Urinary bladder (tissue), 4 donors: ENCODE measurements around the gene SMIM32. TPM values are rescaled to one million over a fixed set of nuclear protein-coding genes. Genes with fewer than 3 reads are reported as not detected.

Experiments used
- DNase-seq: peaks from one replicate; pipeline ENCODE4 v3.0.0-alpha.2; 2015; ENCODE audit errors: extremely low spot score
- H3K27ac ChIP-seq: one replicate; pipeline ENCODE4 v1.5.1; 2013; ENCODE audit warnings: low read depth, mild to moderate bottlenecking, moderate library complexity
- H3K36me3 ChIP-seq: one replicate; pipeline ENCODE4 v1.6.1; 2013; ENCODE audit warnings: mild to moderate bottlenecking, moderate library complexity; ENCODE audit not compliant: insufficient read depth
- H3K4me1 ChIP-seq: one replicate; pipeline ENCODE4 v1.6.1; 2013; ENCODE audit warnings: mild to moderate bottlenecking, moderate library complexity; ENCODE audit not compliant: insufficient read depth
- H3K4me3 ChIP-seq: one replicate; pipeline ENCODE4 v1.5.1; 2013; ENCODE audit warnings: low read depth, low read length
- WGBS: extraction: QIAGEN DNeasy Blood & Tissue Kit; methylation state at CpG from one replicate; pipeline ENCODE4 v1.1.7; 2013; 5-methylcytosine and 5-hydroxymethylcytosine counted together
- polyA plus RNA-seq: library from polyadenylated mRNA; stranded (reverse); fragments of 200-250 nt; gene quantifications from one replicate; pipeline ENCODE4 v1.2.3, GENCODE V29; 2013
- total RNA-seq: library from RNA; depleted of rRNA; stranded (reverse); fragments of >200 nt; gene quantifications from one replicate; pipeline ENCODE4 v1.2.3, GENCODE V29; 2014
- donor health status: healthy with polysubstance abuse.
- donor health status: healthy.

The SMIM32 gene
- total and polyA plus RNA-seq, 2 donors = 0.09 TPM; not detected in 1

DNA sequence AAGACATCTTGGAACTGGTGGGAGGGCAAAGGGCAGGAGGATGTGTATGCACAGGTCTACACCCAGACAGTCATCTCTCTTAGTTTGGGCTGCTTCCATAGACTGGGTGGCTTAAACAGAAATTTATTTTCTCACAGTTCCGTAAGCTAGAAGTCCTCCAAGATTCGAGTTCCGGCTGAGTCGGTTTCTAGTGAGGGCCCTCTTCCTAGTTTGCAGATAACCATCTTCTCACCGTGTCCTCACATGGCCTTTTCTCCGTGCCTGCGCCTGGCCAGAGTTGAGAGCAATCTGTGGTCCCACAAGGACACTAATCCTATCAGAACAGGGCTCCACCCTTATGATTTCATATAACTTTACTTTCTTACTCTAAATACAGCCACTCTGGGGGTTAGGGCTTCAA lies 4.1 kb downstream of the SMIM32 start:
- H3K4me1 ChIP-seq = peaks cover 1% of the 10 kb centered on the region
- no peak for DNase-seq
- H3K4me3 ChIP-seq = no peak overlapping the region
- no peak overlapping the region for H3K27ac ChIP-seq
- 95% methylated on average over 7 of the region's 7 CpGs for WGBS
- no peaks in the 10 kb centered on the region for H3K36me3 ChIP-seq

DNA sequence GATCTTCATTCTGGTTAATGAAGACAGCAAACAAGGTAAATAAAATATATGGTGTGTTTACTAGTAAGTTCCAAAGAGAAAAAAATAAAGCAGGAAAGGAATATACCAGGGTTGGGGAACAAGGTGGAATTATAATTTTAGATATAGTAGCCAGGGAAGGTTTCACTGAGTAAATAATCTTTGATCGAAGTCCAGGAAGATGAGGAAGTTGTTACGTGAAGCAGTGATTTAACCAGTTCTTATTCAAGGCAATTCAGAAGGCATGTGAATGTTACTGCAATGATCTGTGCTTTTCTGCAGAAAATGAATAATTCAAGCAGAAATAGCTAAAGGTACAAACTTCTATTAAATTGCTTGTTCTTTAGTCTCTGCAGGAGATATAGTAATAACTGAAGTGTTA lies 6.2 kb downstream of the SMIM32 start:
- WGBS = 85% methylated on average over 2 of the region's 2 CpGs
- Histone ChIP-seq H3K4me1 (peaks cover 1% of the 10 kb centered on the region), H3K4me3 (no peak overlapping the region), H3K27ac (no peak overlapping the region), H3K36me3 (no peaks in the 10 kb centered on the region)
- DNase-seq = no peak

DNA sequence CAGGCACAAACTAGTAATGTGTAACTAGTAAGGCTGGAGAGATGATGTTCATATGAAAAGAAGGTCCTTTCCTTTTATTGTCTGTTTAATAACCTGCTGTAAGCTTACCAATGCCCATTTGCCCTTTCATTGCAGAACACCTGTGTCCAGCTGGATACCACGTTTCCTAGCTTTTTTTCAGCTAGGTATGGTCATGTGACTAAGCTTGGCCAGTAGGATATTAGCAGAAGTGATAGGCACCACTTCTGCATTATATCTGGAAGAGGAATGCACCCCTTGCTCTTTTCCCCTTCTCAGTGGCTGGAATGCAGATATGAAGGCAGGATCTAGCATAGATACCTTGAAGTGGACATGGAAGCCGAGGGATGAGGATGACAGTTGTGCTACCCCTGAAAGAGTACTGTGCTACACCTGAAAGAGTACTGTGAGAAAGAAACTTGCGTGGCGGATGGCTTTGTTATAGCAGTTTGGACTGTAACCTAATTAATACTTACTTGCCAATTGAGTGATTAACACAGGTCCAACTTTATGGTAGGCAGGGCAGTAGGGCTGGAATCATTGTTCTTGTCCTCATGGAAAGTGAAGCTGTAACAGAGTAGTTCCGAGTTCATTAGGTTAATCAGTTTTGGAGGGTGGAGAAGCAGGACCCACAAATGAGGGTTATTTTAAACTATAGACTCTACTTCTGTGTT lies 6.8 kb downstream of the SMIM32 start:
- no peak overlapping the region for H3K27ac ChIP-seq
- 89% methylated on average over 5 of the region's 5 CpGs for WGBS
- no peaks in the 10 kb centered on the region for H3K36me3 ChIP-seq
- no peak for DNase-seq
- H3K4me1 ChIP-seq = peaks cover under 1% of the 10 kb centered on the region
- H3K4me3 ChIP-seq = no peak overlapping the region

DNA sequence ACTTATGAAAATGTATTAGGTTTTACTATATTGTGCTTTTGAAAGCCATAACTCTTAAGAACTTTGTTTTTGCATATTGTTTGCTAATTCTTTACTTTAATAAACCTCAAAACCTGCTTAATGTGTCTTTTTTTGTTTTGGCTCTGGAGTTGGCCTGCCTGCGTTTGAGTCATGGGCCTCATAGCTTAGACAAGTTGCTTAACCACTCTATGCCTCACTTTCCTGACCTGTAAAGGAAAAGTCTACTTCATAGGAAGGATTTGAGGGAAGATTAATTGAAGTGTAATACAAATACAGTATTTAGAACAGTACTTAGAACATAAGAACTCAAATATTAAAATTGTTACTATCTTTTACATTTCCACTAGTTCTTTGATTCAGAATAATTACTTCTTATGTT lies 10.3 kb downstream of the SMIM32 start:
- H3K4me1 ChIP-seq = no peaks in the 10 kb centered on the region
- no peak overlapping the region for H3K4me3 ChIP-seq
- no peak for DNase-seq
- H3K36me3 ChIP-seq = peaks cover 2% of the 10 kb centered on the region
- 72% methylated on average over 1 of the region's 1 CpG for WGBS
- no peak overlapping the region for H3K27ac ChIP-seq

DNA sequence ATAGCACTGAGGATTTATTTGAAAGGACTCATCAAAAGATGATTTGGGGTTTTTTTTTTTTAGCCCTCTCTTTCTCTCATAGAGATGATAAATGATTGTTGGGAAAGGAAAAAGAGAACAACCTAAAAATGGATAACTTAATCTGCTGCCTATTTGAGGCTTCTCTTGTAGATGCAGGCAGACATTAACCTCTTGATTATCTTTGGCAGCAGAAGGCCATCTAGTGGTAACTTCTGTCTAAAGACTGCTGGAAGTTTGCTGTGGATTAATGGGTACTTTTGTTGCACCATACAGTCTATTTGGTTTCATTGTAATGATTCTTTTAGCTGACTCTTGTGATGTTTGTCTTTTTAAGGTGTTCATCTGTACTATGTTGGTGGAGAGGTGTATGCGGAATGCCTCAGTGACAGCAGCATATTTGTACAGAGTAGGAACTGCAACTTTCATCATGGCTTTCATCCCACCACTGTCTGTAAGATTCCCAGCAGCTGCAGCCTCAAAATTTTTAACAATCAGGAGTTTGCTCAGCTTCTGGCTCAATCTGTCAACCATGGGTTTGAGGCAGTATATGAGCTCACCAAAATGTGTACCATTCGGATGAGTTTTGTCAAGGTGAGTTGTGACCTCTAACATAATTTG lies 18.8 kb downstream of the SMIM32 start:
- no peaks in the 10 kb centered on the region for H3K4me1 ChIP-seq
- H3K27ac ChIP-seq = no peak overlapping the region
- no peak overlapping the region for H3K4me3 ChIP-seq
- 89% methylated on average over 2 of the region's 2 CpGs for WGBS
- no peak for DNase-seq
- peaks cover 5% of the 10 kb centered on the region for H3K36me3 ChIP-seq

DNA sequence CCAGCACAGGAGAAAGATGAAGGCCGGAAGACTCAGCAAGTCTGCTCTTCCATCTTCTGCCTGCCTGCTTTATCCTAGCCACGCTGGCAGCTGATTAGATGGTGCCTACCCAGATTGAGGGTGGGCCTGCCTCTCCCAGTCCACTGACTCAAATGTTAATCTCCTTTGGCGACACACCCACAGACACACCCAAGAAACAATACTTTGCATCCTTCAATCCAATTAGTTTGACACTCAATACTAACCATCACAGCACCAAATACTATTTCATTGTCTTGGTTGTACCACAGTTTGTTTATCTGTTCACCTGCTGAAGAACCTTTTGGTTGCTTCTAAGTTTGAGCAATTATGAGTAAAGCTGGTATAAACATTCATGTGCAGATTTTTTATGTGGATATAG lies 23.7 kb downstream of the SMIM32 start:
- no peak overlapping the region for H3K4me3 ChIP-seq
- peaks cover 4% of the 10 kb centered on the region for H3K36me3 ChIP-seq
- no peak for DNase-seq
- no peaks in the 10 kb centered on the region for H3K4me1 ChIP-seq
- no peak overlapping the region for H3K27ac ChIP-seq
- 96% methylated on average over 3 of the region's 3 CpGs for WGBS

DNA sequence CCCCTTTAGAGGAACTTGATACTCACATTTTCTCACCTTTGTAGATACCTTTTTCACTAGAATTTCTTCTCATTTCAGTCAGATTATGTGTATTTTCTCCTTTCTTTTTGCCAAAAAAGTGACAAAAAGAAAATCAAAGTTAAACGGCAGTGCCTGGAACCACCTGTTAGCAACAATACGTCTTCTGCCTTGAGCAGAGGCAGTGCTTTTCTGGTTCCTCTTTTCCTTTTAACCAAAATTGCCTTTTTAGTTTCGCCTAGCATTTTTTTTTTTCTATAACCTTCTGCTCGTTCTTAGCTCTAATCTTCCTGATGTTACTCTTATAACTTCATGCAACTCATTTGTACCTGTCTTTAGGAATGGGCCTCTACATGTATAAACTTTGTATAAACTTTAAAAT lies 26.1 kb downstream of the SMIM32 start:
- no peak for DNase-seq
- no peak overlapping the region for H3K4me3 ChIP-seq
- no peaks in the 10 kb centered on the region for H3K4me1 ChIP-seq
- 80% methylated on average over 4 of the region's 4 CpGs for WGBS
- H3K27ac ChIP-seq = no peak overlapping the region
- H3K36me3 ChIP-seq = peaks cover 3% of the 10 kb centered on the region

DNA sequence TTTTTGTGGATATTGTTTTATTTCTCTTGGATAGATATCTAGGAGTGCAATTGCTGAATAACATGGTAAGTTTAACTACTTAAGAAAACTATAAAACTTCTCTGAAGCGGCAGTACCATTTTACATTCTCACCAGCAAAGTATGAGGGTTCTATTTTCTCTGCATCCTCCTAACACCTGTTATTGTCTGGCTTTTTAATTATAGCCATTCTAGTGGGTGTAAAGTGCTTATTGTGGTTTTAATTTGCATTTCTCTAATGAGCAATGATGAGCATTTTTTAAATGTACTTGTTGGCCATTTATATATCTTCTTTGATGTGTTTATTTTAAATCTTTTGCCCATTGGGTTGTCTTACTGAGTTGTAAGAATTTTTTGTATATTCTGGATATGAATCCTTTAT lies 28.7 kb downstream of the SMIM32 start:
- Histone ChIP-seq H3K36me3 (peaks cover 4% of the 10 kb centered on the region), H3K4me1 (no peaks in the 10 kb centered on the region), H3K4me3 (no peak overlapping the region), H3K27ac (no peak overlapping the region)
- WGBS = 93% methylated on average over 1 of the region's 1 CpG
- no peak for DNase-seq

DNA sequence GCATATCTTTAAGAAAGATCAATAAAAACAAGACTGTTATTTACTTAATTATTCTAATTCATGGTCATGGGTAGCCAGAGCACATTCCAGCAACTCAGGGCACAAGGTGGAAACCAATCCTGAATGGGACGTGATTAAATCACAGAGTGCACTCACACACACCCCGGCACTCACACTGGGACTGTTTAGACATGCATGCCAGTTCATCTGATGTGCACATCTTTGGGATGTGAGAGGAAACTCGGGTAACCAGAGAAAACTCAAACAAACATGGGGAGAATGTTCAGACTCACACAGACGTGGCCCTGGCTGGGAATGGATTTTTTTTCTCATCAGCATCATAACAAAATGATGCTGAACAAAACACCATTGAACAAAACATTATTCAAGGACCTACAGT lies 31.0 kb downstream of the SMIM32 start:
- WGBS = 51% methylated on average over 4 of the region's 4 CpGs
- Histone ChIP-seq H3K4me1 (no peaks in the 10 kb centered on the region), H3K36me3 (peaks cover 4% of the 10 kb centered on the region), H3K27ac (no peak overlapping the region), H3K4me3 (no peak overlapping the region)
- DNase-seq = no peak

DNA sequence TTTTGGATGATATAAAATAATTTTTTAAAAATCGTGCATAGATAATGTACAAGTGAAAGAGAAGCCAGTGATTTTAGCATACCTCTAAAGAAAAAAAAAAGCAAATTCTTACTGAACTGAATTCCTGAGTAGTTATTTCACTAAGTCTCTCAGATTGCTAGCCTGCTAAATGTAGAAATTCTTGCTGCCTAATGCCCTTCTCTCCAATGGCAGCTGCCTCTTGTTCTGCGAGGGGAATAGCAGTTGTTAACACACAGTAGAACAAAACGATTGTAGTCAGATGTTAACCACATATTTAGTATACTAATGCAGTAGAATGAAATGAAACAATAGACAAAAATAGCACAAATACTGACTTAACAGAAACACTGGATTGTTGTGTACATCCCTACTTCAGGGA lies 33.5 kb downstream of the SMIM32 start:
- peaks cover 2% of the 10 kb centered on the region for H3K4me1 ChIP-seq
- no peak overlapping the region for H3K4me3 ChIP-seq
- WGBS = 29% methylated on average over 3 of the region's 3 CpGs
- H3K27ac ChIP-seq = no peak overlapping the region
- DNase-seq = no peak
- H3K36me3 ChIP-seq = peaks cover 7% of the 10 kb centered on the region

DNA sequence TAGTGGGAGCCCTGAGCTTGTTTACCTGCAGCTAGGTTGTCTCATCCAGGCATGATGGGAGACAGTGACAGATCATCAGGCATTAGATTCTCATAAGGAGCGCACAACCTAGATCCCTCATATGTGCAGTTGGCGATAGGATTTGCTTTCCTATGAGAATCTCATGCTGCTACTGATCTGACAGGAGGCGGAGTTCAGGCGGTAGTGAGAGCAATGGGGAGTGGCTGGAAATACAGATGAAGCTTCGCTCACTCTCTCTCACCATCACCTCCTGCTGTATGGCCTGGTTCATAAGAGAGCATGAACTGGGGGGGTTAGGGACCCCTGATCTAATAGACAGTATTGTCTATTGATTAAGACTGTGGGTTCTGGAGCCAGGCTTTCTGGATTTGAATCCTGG lies 35.4 kb downstream of the SMIM32 start:
- no peak overlapping the region for H3K4me3 ChIP-seq
- peaks cover 2% of the 10 kb centered on the region for H3K4me1 ChIP-seq
- DNase-seq = no peak
- WGBS = 98% methylated on average over 5 of the region's 5 CpGs
- H3K27ac ChIP-seq = no peak overlapping the region
- H3K36me3 ChIP-seq = peaks cover 6% of the 10 kb centered on the region

DNA sequence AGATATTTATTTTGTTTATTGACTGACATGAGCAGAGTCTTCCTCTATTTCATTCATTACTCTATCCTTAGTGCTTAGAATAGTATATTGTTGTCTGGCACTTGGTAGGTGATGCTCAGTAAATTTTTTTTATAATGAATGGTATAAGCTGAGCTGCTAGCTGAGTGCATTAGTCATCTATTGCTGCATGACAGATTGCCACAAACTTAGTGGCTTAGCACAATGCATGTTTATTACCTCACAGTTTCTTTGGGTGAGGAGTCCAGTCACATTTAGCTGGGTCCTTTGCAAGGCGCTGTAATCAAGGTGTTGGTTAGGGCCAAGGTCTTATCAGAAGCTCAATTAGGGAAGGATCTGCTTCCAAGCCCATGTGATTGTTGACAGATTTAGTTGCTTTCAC lies 37.2 kb downstream of the SMIM32 start:
- Histone ChIP-seq H3K4me1 (peaks cover 2% of the 10 kb centered on the region), H3K27ac (no peak overlapping the region), H3K36me3 (peaks cover 4% of the 10 kb centered on the region), H3K4me3 (no peak overlapping the region)
- no peak for DNase-seq
- 99% methylated on average over 1 of the region's 1 CpG for WGBS

DNA sequence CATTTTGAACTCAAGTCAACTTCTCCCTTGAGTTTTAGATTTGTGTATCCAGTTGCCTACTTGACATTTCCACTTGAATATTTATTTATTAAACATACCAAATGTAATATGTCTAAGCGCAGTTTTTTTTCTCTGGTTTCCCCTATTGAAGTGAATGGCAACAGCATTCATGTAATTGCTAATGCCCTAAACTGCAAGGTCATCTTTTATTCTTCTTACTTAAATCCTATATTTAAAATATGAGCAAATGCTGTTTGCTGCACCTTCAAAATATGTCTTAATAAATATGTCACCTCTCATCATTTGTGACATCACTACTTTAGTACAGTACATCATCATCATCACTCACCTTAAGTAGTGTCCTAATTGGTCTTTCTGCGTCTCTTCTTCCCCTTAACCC lies 37.9 kb downstream of the SMIM32 start:
- DNase-seq = no peak
- Histone ChIP-seq H3K36me3 (peaks cover 4% of the 10 kb centered on the region), H3K27ac (no peak overlapping the region), H3K4me1 (peaks cover 2% of the 10 kb centered on the region), H3K4me3 (no peak overlapping the region)
- 95% methylated on average over 2 of the region's 2 CpGs for WGBS

DNA sequence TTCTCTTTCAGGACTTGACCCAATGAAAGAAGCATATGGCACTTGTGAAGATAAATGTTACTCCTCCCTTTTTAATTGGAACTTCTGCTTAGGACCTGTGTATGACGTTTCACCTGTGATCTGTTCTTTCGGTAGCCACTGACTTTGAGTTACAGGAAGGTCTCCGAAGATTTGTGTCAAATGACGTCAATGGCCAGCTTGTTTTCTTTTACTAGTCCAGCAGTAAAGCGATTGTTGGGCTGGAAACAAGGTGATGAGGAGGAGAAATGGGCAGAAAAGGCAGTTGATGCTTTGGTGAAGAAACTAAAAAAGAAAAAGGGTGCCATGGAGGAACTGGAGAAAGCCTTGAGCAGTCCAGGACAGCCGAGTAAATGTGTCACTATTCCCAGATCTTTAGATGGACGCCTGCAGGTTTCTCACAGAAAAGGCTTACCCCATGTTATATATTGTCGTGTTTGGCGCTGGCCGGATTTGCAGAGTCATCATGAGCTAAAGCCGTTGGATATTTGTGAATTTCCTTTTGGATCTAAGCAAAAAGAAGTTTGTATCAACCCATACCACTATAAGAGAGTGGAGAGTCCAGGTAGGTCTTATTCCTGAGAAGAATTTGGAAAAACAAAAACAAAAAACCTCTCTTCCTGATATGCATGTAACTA lies 39.3 kb downstream of the SMIM32 start:
- Histone ChIP-seq H3K36me3 (peaks cover 4% of the 10 kb centered on the region), H3K4me1 (peaks cover 2% of the 10 kb centered on the region), H3K27ac (no peak overlapping the region), H3K4me3 (no peak overlapping the region)
- 94% methylated on average over 11 of the region's 11 CpGs for WGBS
- no peak for DNase-seq
